Loucy (cell line): ENCODE measurements around the gene TEPSIN.
A peak's percentile ranks its signal among the peaks of the same experiment; 100 is the strongest.

Experiments
- H2AFZ ChIP-seq: fragments of 200-600 bp; sonication (generic); 2 replicates; pipeline ENCODE4 v1.6.0; 2016; ENCODE audit warnings: antibody characterized with exemption, mild to moderate bottlenecking, low read length, moderate library complexity
- H3F3A ChIP-seq: fragments of 200-600 bp; 2 replicates; pipeline ENCODE4 v1.6.0; 2016; ENCODE audit warnings: antibody characterized with exemption, low read depth, mild to moderate bottlenecking
- H3K27me3 ChIP-seq: fragments of 200-600 bp; sonication (generic); 2 replicates; pipeline ENCODE4 v1.6.1; 2014; ENCODE audit warnings: low read length, mild to moderate bottlenecking; ENCODE audit not compliant: insufficient read depth, poor library complexity, severe bottlenecking
- H3K36me3 ChIP-seq: fragments of 200-600 bp; sonication (generic); 2 replicates; pipeline ENCODE4 v1.6.1; 2016; ENCODE audit warnings: low read length; ENCODE audit not compliant: insufficient read depth
- H3K4me1 ChIP-seq: fragments of 200-600 bp; sonication (generic); 2 replicates; pipeline ENCODE4 v1.5.1; 2014; ENCODE audit warnings: low read length, mild to moderate bottlenecking; ENCODE audit not compliant: insufficient read depth, poor library complexity, severe bottlenecking
- H3K4me2 ChIP-seq: fragments of 200-600 bp; sonication (generic); 2 replicates; pipeline ENCODE4 v1.6.0; 2014; ENCODE audit warnings: antibody characterized with exemption, low read length, low read depth, mild to moderate bottlenecking; ENCODE audit not compliant: poor library complexity, severe bottlenecking
- H3K4me3 ChIP-seq: fragments of 200-600 bp; sonication (generic); 2 replicates; pipeline ENCODE4 v1.5.1; 2014; ENCODE audit warnings: low read length, mild to moderate bottlenecking, mixed read lengths; ENCODE audit not compliant: poor library complexity, severe bottlenecking
- H3K79me2 ChIP-seq: fragments of 200-600 bp; sonication (generic); 2 replicates; pipeline ENCODE4 v1.6.1; 2014; ENCODE audit warnings: low read length; ENCODE audit not compliant: insufficient read depth
- H3K9ac ChIP-seq: fragments of 200-600 bp; sonication (generic); 2 replicates; pipeline ENCODE4 v1.6.0; 2014; ENCODE audit warnings: mild to moderate bottlenecking, low read depth, low read length, moderate library complexity; ENCODE audit not compliant: poor library complexity, severe bottlenecking
- H3K9me2 ChIP-seq: fragments of 200-600 bp; sonication (generic); replicated peaks from 2 replicates; pipeline ENCODE4 v1.6.1; 2016; ENCODE audit warnings: low read depth, low read length, mixed read lengths
- H3K9me3 ChIP-seq: fragments of 200-600 bp; sonication (generic); 2 replicates; pipeline ENCODE4 v1.6.1; 2014; ENCODE audit warnings: mild to moderate bottlenecking, antibody characterized with exemption, low read length, low read depth; ENCODE audit not compliant: insufficient read depth
- H4K20me1 ChIP-seq: fragments of 200-600 bp; sonication (generic); 2 replicates; pipeline ENCODE4 v1.6.0; 2014; ENCODE audit warnings: antibody characterized with exemption, low read length, mild to moderate bottlenecking; ENCODE audit not compliant: insufficient read depth, poor library complexity, severe bottlenecking
- CTCF ChIP-seq: fragments of 200-600 bp; sonication (generic); conservative IDR thresholded peaks from 2 replicates; pipeline ENCODE4 v1.5.1; 2014; ENCODE audit warnings: mild to moderate bottlenecking, antibody characterized with exemption, low read length
- EZH2phosphoT487 ChIP-seq: fragments of 200-600 bp; IDR thresholded peaks from 2 replicates; pipeline ENCODE4 v1.6.1; 2018; ENCODE audit warnings: antibody characterized with exemption, mild to moderate bottlenecking, moderate library complexity, borderline replicate concordance

Gene TEPSIN

GRCh38 chr17:81241203-81241602 lies 2.3 kb upstream of the TEPSIN start:
- TF ChIP-seq CTCF (no peak), EZH2phosphoT487 (no peak)
- H3K4me2 ChIP-seq: peak overlapping the region; percentile 97
- H3K4me3 ChIP-seq: peak overlapping the region; percentile 95

GRCh38 chr17:81240761-81241160 lies 1.9 kb upstream of the TEPSIN start:
- no peak for TF ChIP-seq EZH2phosphoT487
- no peak for TF ChIP-seq CTCF
- Histone ChIP-seq H3K4me2 (peak overlapping the region; percentile 97), H3K9me2 (no peaks in the 10 kb centered on the region), H3K4me3 (peak overlapping the region; percentile 95), H3K79me2 (peaks cover 55% of the 10 kb centered on the region), H4K20me1 (peaks cover 22% of the 10 kb centered on the region), H3K4me1 (peaks cover 35% of the 10 kb centered on the region), H3K9me3 (no peaks in the 10 kb centered on the region), H3K27me3 (no peaks in the 10 kb centered on the region), H3K36me3 (no peaks in the 10 kb centered on the region; the same call in 1 of the 2 replicates), H2AFZ (no peak overlapping the region), H3F3A (no peaks in the 10 kb centered on the region), H3K9ac (peak overlapping the region; percentile 87)

More at GRCh38 chr17:81241203-81241602, 2.3 kb upstream of the TEPSIN start:
- no peaks in the 10 kb centered on the region for H3K9me2 ChIP-seq
- peaks cover 21% of the 10 kb centered on the region for H4K20me1 ChIP-seq
- H3K36me3 ChIP-seq: no peaks in the 10 kb centered on the region; the same call in 1 of the 2 replicates
- peaks cover 51% of the 10 kb centered on the region for H3K79me2 ChIP-seq
- H3K4me1 ChIP-seq: peaks cover 33% of the 10 kb centered on the region
- no peaks in the 10 kb centered on the region for H3F3A ChIP-seq
- H3K27me3 ChIP-seq: no peaks in the 10 kb centered on the region
- no peaks in the 10 kb centered on the region for H3K9me3 ChIP-seq
- H2AFZ ChIP-seq: no peak overlapping the region
- peak overlapping the region; percentile 87 for H3K9ac ChIP-seq

- no peaks in the 10 kb centered on the region for H3K27me3 ChIP-seq
- peak overlapping the region; percentile 87 for H3K9ac ChIP-seq
- peaks cover 35% of the 10 kb centered on the region for H3K4me1 ChIP-seq
- H3K9me3 ChIP-seq: no peaks in the 10 kb centered on the region
- no peaks in the 10 kb centered on the region; the same call in 1 of the 2 replicates for H3K36me3 ChIP-seq
- H3K9me2 ChIP-seq: no peaks in the 10 kb centered on the region
- peaks cover 59% of the 10 kb centered on the region for H3K79me2 ChIP-seq
- H2AFZ ChIP-seq: no peak overlapping the region
- H4K20me1 ChIP-seq: peaks cover 22% of the 10 kb centered on the region
- H3K4me3 ChIP-seq: peak overlapping the region; percentile 95
- no peaks in the 10 kb centered on the region for H3F3A ChIP-seq
- H3K4me2 ChIP-seq: peak overlapping the region; percentile 97
- TF ChIP-seq CTCF: no peak
- TF ChIP-seq EZH2phosphoT487: no peak
Observed at GRCh38 chr17:81239714-81240555, 1.1 kb upstream of the TEPSIN start.
